Muscle layer of colon (tissue), 2 donors: ENCODE measurements around the gene CHRNB1.

Source experiments
- H3K27ac ChIP-seq: one replicate; pipeline ENCODE4 v1.7.0; 2013; ENCODE audit warnings: low read depth, mild to moderate bottlenecking, low read length, moderate library complexity
- H3K27me3 ChIP-seq, 2 donors: one replicate each; pipeline ENCODE4 v1.7.0; 2013; ENCODE audit warnings: low read length in 2 of 2, mild to moderate bottlenecking in 2 of 2; ENCODE audit not compliant: insufficient read depth in 2 of 2, control insufficient read depth in 1 of 2
- H3K36me3 ChIP-seq: one replicate; pipeline ENCODE4 v1.7.0; 2013; ENCODE audit warnings: mild to moderate bottlenecking, low read length; ENCODE audit not compliant: insufficient read depth
- H3K4me1 ChIP-seq: one replicate; pipeline ENCODE4 v1.7.0; 2013; ENCODE audit warnings: mild to moderate bottlenecking, low read length; ENCODE audit not compliant: insufficient read depth
- H3K4me3 ChIP-seq, 2 donors: one replicate each; pipeline ENCODE4 v1.7.0; 2013; ENCODE audit warnings: low read length in 2 of 2, low read depth in 1 of 2, mild to moderate bottlenecking in 1 of 2, moderate library complexity in 1 of 2
- H3K9ac ChIP-seq: one replicate; pipeline ENCODE4 v1.7.0; 2013; ENCODE audit warnings: low read length
- H3K9me3 ChIP-seq: one replicate; pipeline ENCODE4 v1.7.0; 2013; ENCODE audit warnings: mild to moderate bottlenecking, low read length
- donor health status: abdominal sarcoma.
- donor health status: Adenocarcinoma of cecum.

Gene CHRNB1

GRCh38 chr17:7444682-7445618 lies at the start of gene CHRNB1:
CHRNB1 (plus strand) TSS chr17:7445061; CDS start chr17:7445128, 67 bp downstream.
- Histone ChIP-seq H3K36me3 (no peaks in the 10 kb centered on the region), H3K9ac (no peak within 1 kb of the TSS), H3K4me3 (no peak within 1 kb of the TSS), H3K27me3 (peaks cover 45 to 66% of the 10 kb centered on the region in 2 donors), H3K9me3 (no peaks in the 10 kb centered on the region), H3K4me1 (peaks cover 7% of the 10 kb centered on the region), H3K27ac (no peak within 1 kb of the TSS)

GRCh38 chr17:7396147-7396546 lies 48.7 kb upstream of the CHRNB1 start:
- H3K36me3 ChIP-seq, result peaks cover 6% of the 10 kb centered on the region
- no peaks in the 10 kb centered on the region for H3K27me3 ChIP-seq
- no peak overlapping the region for H3K4me3 ChIP-seq
- no peaks in the 10 kb centered on the region for H3K9me3 ChIP-seq
- no peak overlapping the region for H3K27ac ChIP-seq
- H3K9ac ChIP-seq, result no peak overlapping the region
- peaks cover 8% of the 10 kb centered on the region for H3K4me1 ChIP-seq

- H3K9me3 ChIP-seq, result no peaks in the 10 kb centered on the region
- H3K27ac ChIP-seq, result no peak overlapping the region
- no peaks in the 10 kb centered on the region for H3K36me3 ChIP-seq
- no peak overlapping the region for H3K9ac ChIP-seq
- H3K27me3 ChIP-seq, result no peaks in the 10 kb centered on the region
- H3K4me3 ChIP-seq, result no peak overlapping the region
- H3K4me1 ChIP-seq, result peaks cover 10% of the 10 kb centered on the region
These were observed 46.2 kb upstream of the CHRNB1 start for GRCh38 chr17:7398612-7399011.

- Histone ChIP-seq H3K9me3 (no peaks in the 10 kb centered on the region), H3K9ac (peak overlapping the region; percentile 56), H3K27ac (peak overlapping the region; percentile 93), H3K27me3 (no peaks in the 10 kb centered on the region), H3K36me3 (no peaks in the 10 kb centered on the region), H3K4me1 (peaks cover 15% of the 10 kb centered on the region), H3K4me3 (peak overlapping the region; percentile 71 to 82)
These were observed 41.7 kb upstream of the CHRNB1 start for GRCh38 chr17:7403043-7403726.

GRCh38 chr17:7403727-7403976 lies 41.2 kb upstream of the CHRNB1 start:
- H3K4me1 ChIP-seq, result peaks cover 15% of the 10 kb centered on the region
- H3K4me3 ChIP-seq, result peak overlapping the region; percentile 71 to 82
- peak overlapping the region; percentile 56 for H3K9ac ChIP-seq
- peak overlapping the region; percentile 93 for H3K27ac ChIP-seq
- no peaks in the 10 kb centered on the region for H3K36me3 ChIP-seq
- no peaks in the 10 kb centered on the region for H3K27me3 ChIP-seq
- H3K9me3 ChIP-seq, result no peaks in the 10 kb centered on the region

- no peaks in the 10 kb centered on the region for H3K9me3 ChIP-seq
- H3K27ac ChIP-seq, result peak within 1 kb of the TSS; percentile 93
- H3K4me3 ChIP-seq, result peak within 1 kb of the TSS; percentile 77 to 82
- H3K9ac ChIP-seq, result peak within 1 kb of the TSS; percentile 57
- H3K36me3 ChIP-seq, result no peaks in the 10 kb centered on the region
- no peaks in the 10 kb centered on the region for H3K27me3 ChIP-seq
- H3K4me1 ChIP-seq, result peaks cover 15% of the 10 kb centered on the region
These were observed 40.7 kb upstream of the CHRNB1 start, which contains the start of gene TMEM256 for GRCh38 chr17:7403977-7404736. TMEM256 (minus strand) TSS chr17:7404097; CDS start chr17:7404084, 13 bp downstream.

- H3K9ac ChIP-seq, result peak overlapping the region; percentile 57
- no peaks in the 10 kb centered on the region for H3K9me3 ChIP-seq
- H3K27me3 ChIP-seq, result no peaks in the 10 kb centered on the region
- H3K4me3 ChIP-seq, result peak overlapping the region; percentile 71 to 77
- no peaks in the 10 kb centered on the region for H3K36me3 ChIP-seq
- peak overlapping the region; percentile 45 for H3K27ac ChIP-seq
- H3K4me1 ChIP-seq, result peaks cover 15% of the 10 kb centered on the region
These were observed 40.0 kb upstream of the CHRNB1 start for GRCh38 chr17:7404737-7405349.

- no peaks in the 10 kb centered on the region for H3K27me3 ChIP-seq
- H3K9me3 ChIP-seq, result no peaks in the 10 kb centered on the region
- H3K27ac ChIP-seq, result peak overlapping the region; percentile 45
- peak overlapping the region; percentile 57 for H3K9ac ChIP-seq
- peak overlapping the region; percentile 71 to 77 for H3K4me3 ChIP-seq
- H3K36me3 ChIP-seq, result no peaks in the 10 kb centered on the region
- peaks cover 15% of the 10 kb centered on the region for H3K4me1 ChIP-seq
These were observed 39.3 kb upstream of the CHRNB1 start for GRCh38 chr17:7405350-7406234.

- peak overlapping the region; percentile 57 for H3K9ac ChIP-seq
- no peaks in the 10 kb centered on the region for H3K9me3 ChIP-seq
- H3K27ac ChIP-seq, result peak overlapping the region; percentile 45
- H3K27me3 ChIP-seq, result no peaks in the 10 kb centered on the region
- peak overlapping the region in 1 of 2 donors; percentile 71 for H3K4me3 ChIP-seq
- peaks cover 15% of the 10 kb centered on the region for H3K4me1 ChIP-seq
- no peaks in the 10 kb centered on the region for H3K36me3 ChIP-seq
These were observed 38.5 kb upstream of the CHRNB1 start for GRCh38 chr17:7406235-7406825.

GRCh38 chr17:7407082-7407481 lies 37.8 kb upstream of the CHRNB1 start:
- H3K4me1 ChIP-seq, result peaks cover 15% of the 10 kb centered on the region
- no peaks in the 10 kb centered on the region for H3K27me3 ChIP-seq
- H3K27ac ChIP-seq, result no peak overlapping the region
- H3K36me3 ChIP-seq, result no peaks in the 10 kb centered on the region
- H3K9me3 ChIP-seq, result no peaks in the 10 kb centered on the region
- H3K9ac ChIP-seq, result no peak overlapping the region
- H3K4me3 ChIP-seq, result no peak overlapping the region
